Neural crest cell (in vitro differentiated cells): ENCODE measurements around the gene IGF2R. TPM values are rescaled to one million over a fixed set of nuclear protein-coding genes. Genes with fewer than 3 reads are reported as not detected.

Experiments used
- DNase-seq: peaks from one replicate; pipeline ENCODE4 v3.0.0; 2021; ENCODE audit warnings: low read depth, mixed read lengths, low spot score
- H3K27ac Mint-ChIP-seq: one replicate; pipeline ENCODE4 v1.8.0; 2021; ENCODE audit warnings: mild to moderate bottlenecking, mixed read lengths; ENCODE audit not compliant: unreplicated experiment
- H3K27me3 Mint-ChIP-seq: 2 replicates; pipeline ENCODE4 v1.8.0; 2021; ENCODE audit warnings: low read depth, mild to moderate bottlenecking, mixed read lengths
- H3K36me3 Mint-ChIP-seq: 2 replicates; pipeline ENCODE4 v1.8.0; 2021; ENCODE audit warnings: low read depth, mild to moderate bottlenecking, mixed read lengths
- H3K4me1 Mint-ChIP-seq: 2 replicates; pipeline ENCODE4 v1.8.0; 2021; ENCODE audit warnings: mixed read lengths
- H3K4me3 Mint-ChIP-seq: one replicate; pipeline ENCODE4 v1.8.0; 2021; ENCODE audit warnings: mild to moderate bottlenecking, mixed read lengths
- H3K9me3 Mint-ChIP-seq: 2 replicates; pipeline ENCODE4 v1.8.0; 2021; ENCODE audit warnings: mixed read lengths
- total RNA-seq: library from RNA; stranded (reverse); gene quantifications from 2 replicates; pipeline ENCODE4 v1.2.1, GENCODE V29; 2021
- TF ChIP-seq, protein P1 (sequence below): fragments of 200-600 bp; sonication (generic); conservative IDR thresholded peaks from 2 replicates; pipeline ENCODE4 v1.5.0; 2021; ENCODE audit warnings: antibody characterized with exemption, mild to moderate bottlenecking

IGF2R gene
- total RNA-seq, 1 donor from 2014 or later: 97.3 TPM

DNA sequence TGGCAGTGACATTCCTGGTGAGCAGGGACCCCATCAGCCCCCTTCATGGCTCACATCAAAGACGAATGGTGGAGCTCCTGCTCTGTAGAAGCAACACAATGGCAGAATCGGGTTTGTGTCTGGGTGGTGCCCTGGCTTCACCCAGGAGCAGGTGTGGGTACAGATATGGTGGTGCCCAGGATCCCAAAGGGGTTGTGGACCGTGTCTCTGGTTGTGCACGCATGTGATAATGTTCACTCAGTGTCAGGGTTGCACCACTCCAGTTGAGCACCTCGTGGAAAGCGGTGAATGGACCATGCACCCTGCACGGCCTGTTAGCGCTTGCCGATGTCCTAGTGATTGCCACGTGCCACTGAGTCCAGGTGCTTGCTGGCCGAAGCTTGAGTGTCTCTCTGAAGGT, 63.0 kb downstream of the IGF2R start:
- Mint-ChIP-seq H3K27me3 (no peaks in the 10 kb centered on the region), H3K36me3 (peaks cover 17% of the 10 kb centered on the region), H3K27ac (no peak overlapping the region), H3K9me3 (no peaks in the 10 kb centered on the region), H3K4me1 (peaks cover 13% of the 10 kb centered on the region), H3K4me3 (no peak overlapping the region)
- DNase-seq: no peak
- TF ChIP-seq, protein P1, sequence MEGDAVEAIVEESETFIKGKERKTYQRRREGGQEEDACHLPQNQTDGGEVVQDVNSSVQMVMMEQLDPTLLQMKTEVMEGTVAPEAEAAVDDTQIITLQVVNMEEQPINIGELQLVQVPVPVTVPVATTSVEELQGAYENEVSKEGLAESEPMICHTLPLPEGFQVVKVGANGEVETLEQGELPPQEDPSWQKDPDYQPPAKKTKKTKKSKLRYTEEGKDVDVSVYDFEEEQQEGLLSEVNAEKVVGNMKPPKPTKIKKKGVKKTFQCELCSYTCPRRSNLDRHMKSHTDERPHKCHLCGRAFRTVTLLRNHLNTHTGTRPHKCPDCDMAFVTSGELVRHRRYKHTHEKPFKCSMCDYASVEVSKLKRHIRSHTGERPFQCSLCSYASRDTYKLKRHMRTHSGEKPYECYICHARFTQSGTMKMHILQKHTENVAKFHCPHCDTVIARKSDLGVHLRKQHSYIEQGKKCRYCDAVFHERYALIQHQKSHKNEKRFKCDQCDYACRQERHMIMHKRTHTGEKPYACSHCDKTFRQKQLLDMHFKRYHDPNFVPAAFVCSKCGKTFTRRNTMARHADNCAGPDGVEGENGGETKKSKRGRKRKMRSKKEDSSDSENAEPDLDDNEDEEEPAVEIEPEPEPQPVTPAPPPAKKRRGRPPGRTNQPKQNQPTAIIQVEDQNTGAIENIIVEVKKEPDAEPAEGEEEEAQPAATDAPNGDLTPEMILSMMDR: no peak

DNA sequence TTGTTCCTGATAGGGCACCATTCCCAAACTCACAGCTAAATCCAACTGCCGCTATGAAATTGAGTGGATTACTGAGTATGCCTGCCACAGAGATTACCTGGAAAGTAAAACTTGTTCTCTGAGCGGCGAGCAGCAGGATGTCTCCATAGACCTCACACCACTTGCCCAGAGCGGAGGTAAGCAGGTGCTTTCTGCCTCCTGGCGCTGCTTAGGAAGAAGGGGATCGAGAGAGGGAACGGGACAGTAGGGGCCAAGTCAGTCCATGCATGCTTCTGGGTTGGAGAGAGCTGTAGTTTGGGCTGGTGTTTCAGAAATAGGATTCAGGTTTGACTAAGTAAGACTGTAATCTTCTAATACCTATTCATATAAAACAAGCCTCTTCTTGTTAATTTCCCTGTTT, 63.7 kb downstream of the IGF2R start:
- H3K4me3 Mint-ChIP-seq: no peak overlapping the region
- H3K9me3 Mint-ChIP-seq: no peaks in the 10 kb centered on the region
- peaks cover 13% of the 10 kb centered on the region for H3K4me1 Mint-ChIP-seq
- TF ChIP-seq, protein P1: no peak
- DNase-seq: no peak
- H3K27ac Mint-ChIP-seq: no peak overlapping the region
- peaks cover 13% of the 10 kb centered on the region for H3K36me3 Mint-ChIP-seq
- H3K27me3 Mint-ChIP-seq: no peaks in the 10 kb centered on the region

DNA sequence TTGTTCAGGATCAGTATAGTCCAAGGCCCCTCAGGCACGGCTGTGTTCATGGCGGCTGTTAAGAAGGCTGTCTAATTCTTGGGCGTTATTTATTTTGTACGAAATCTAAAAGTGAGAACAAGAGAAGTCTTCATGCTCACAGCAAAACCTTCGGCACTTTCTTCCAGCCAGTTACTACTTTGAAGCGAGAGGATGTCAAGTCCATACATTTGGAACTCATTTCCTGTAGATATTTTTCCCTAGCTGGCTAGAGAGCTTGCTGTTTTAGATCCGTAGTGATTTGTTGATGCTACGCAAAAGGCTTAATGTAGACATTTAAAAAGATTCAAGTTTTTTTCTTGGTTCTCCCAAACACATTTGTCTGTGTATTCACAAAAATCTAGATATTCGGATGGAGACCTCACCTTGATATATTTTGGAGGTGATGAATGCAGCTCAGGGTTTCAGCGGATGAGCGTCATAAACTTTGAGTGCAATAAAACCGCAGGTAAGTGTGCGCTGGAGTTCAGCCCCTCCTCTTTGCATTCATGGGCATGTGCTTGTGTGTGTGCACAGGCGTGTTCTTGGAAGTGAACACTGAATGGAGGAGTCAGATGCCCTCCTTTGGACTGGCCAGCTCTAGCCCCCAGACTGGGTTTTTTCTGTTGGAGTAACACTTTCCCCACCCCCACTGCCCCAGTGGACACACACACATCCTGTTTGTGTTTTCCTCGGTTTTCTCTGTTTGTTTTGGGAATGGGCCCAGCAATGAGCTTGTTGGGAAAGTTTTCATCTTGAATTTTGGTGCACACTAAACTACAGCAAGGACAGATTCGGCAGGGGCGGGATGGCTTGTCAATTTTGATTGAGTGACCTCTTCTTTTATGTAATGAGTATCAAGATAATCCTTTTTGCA, 65.4 kb downstream of the IGF2R start:
- TF ChIP-seq, protein P1: no peak
- Mint-ChIP-seq H3K27me3 (no peaks in the 10 kb centered on the region), H3K27ac (no peak overlapping the region), H3K9me3 (no peaks in the 10 kb centered on the region), H3K4me1 (peaks cover 13% of the 10 kb centered on the region), H3K36me3 (peaks cover 10% of the 10 kb centered on the region), H3K4me3 (no peak overlapping the region)
- no peak for DNase-seq

DNA sequence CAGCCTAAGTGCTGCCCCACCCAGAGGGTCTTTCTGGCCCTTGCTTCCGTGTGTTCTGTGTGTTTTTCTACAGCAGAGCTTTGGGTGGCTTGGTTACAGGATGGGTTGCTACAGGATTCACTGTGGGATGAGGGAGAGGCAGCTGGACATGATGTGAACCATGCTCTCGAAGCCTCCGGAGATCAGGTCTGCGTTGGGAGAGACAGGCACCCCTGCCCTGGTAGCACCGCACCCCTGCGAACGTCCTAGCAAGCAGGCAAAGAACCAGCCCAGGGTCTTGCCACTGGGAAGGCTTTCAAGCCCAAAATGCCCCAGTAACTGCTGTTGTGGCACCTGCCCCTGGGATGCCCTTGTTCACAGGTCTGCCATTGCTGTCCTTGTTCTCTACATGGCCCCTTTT, 66.4 kb downstream of the IGF2R start:
- Mint-ChIP-seq H3K27me3 (no peaks in the 10 kb centered on the region), H3K4me1 (peaks cover 4% of the 10 kb centered on the region), H3K27ac (no peak overlapping the region), H3K36me3 (peaks cover 8% of the 10 kb centered on the region), H3K4me3 (no peak overlapping the region), H3K9me3 (no peaks in the 10 kb centered on the region)
- TF ChIP-seq, protein P1: no peak
- DNase-seq: no peak

DNA sequence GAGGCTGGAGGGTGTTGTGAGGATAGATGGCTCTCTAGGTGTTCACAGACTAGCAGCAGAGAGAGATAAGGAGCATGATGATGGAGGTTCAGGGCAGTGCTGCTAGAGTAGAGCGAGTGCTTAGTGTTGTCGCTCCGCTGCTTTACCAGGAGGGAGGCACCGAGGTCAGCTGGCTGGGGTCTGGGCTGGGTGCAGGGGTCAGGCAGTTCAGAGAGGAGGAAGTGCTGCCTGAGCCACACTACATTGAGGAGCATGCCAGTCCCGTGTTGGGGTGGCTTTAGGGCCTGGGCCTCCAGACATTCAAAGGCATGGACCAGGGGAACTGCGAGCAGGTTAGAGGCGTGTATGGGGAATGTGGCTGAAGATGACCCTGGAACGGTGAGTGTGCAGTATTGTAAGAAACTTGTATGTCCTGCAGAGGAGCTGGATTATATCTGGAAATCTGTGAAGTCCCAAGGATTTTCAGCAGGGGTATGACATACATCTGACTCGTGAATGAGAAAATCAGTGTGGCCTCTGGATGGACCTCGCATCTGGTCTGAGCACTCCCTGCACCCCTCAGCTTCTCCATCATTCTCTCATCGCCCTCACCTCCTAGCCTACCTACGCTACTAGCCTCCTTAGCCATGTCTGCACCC, 66.9 kb downstream of the IGF2R start:
- TF ChIP-seq, protein P1: no peak
- Mint-ChIP-seq H3K9me3 (no peaks in the 10 kb centered on the region), H3K27ac (peak overlapping the region; percentile 76)

More for the DNA sequence above, 66.9 kb downstream of the IGF2R start:
- Mint-ChIP-seq H3K36me3 (peaks cover 8% of the 10 kb centered on the region), H3K27me3 (no peaks in the 10 kb centered on the region), H3K4me3 (no peak overlapping the region), H3K4me1 (no peaks in the 10 kb centered on the region)
- no peak for DNase-seq
